Gastroesophageal sphincter (tissue), 3 donors: Measurements from ENCODE around the gene PNMA5.

Experiments
- POLR2A ChIP-seq, 2 donors: fragments of 450-650 bp; IDR thresholded peaks; one replicate each; pipeline ENCODE4 v1.6.1; 2017; ENCODE audit warnings: antibody characterized with exemption in 2 of 2, mild to moderate bottlenecking in 2 of 2, moderate library complexity in 1 of 2
- TF ChIP-seq, protein P1 (sequence below), 4 experiments: fragments of 200-600 bp in 2 of 4; fragments of 450-650 bp in 2 of 4; sonication (generic) in 1 of 4; IDR thresholded peaks; one replicate each; pipeline ENCODE4 v1.5.1; 2017 to 2019; ENCODE audit warnings: antibody characterized with exemption in 4 of 4, mild to moderate bottlenecking in 2 of 4, moderate library complexity in 2 of 4

DNA sequence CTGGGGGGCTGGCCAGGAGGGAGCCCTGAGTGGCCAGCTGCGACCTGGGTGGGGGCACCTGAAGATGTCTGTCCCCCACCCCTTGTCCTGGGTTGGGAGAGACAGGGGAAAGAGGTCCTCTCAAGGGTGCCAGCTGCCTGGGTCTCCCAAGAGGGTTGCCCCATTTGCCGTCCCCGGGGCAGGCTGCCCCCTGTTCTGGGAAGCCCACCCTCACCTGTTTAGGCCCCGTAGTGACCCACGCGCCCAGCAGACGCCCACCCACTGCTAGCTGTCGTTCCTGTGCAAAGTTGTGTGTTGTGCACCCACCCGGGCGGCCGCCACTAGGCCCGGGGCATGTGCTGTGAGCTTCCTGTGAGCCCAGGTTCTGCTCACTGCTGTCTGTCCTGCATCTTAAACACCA, 36.9 kb upstream of the PNMA5 start:
- TF ChIP-seq POLR2A (IDR thresholded peaks at IDR 0.05) = no peak
- TF ChIP-seq, protein P1, sequence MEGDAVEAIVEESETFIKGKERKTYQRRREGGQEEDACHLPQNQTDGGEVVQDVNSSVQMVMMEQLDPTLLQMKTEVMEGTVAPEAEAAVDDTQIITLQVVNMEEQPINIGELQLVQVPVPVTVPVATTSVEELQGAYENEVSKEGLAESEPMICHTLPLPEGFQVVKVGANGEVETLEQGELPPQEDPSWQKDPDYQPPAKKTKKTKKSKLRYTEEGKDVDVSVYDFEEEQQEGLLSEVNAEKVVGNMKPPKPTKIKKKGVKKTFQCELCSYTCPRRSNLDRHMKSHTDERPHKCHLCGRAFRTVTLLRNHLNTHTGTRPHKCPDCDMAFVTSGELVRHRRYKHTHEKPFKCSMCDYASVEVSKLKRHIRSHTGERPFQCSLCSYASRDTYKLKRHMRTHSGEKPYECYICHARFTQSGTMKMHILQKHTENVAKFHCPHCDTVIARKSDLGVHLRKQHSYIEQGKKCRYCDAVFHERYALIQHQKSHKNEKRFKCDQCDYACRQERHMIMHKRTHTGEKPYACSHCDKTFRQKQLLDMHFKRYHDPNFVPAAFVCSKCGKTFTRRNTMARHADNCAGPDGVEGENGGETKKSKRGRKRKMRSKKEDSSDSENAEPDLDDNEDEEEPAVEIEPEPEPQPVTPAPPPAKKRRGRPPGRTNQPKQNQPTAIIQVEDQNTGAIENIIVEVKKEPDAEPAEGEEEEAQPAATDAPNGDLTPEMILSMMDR (IDR thresholded peaks at IDR 0.05) = no peak
